ENCODE measurements around the gene MYRFL.

DNA sequence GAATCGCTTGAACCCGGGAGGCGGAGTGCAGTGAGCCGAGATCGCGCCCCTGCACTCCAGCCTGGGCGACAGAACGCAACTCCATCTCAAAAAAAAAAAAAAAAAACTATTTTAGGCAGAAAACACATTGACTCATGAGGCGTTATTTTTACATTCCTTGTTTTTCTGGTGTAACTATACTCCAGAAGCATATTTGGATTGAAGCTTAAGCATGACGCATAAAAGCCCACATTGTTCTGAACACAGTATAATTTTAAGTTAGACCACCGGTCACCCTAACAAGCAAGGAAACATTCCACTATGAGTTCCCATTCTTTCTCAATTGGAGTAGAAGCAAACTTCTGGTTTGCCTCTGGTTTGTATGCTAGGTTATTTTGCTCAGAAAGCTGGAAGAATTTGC, 173.0 kb downstream of the MYRFL start:
- TF ChIP-seq RAD21 (IDR thresholded peaks at IDR 0.05; ENCODE audit: low read length) (no peak), TAF1 (IDR thresholded peaks at IDR 0.05; ENCODE audit: borderline replicate concordance, low read depth, low read length) (no peak), TCF12 (IDR thresholded peaks at IDR 0.05) (no peak), MXI1 (IDR thresholded peaks at IDR 0.05; ENCODE audit: low read depth, low read length) (no peak), JUND (IDR thresholded peaks at IDR 0.05) (no peak), EP300 (IDR thresholded peaks at IDR 0.05; ENCODE audit: borderline replicate concordance in 1 of 2, low read depth in 1 of 2, low read length in 1 of 2) (no peak), USF1 (IDR thresholded peaks at IDR 0.05; ENCODE audit: borderline replicate concordance, low read depth) (no peak), POLR2AphosphoS5 (IDR thresholded peaks at IDR 0.05; ENCODE audit: low read depth, low read length) (no peak), RXRA (IDR thresholded peaks at IDR 0.05; ENCODE audit: borderline replicate concordance, low read depth) (no peak), ELF1 (IDR thresholded peaks at IDR 0.05) (no peak), RCOR1 (IDR thresholded peaks at IDR 0.05; ENCODE audit: low read length) (no peak)
- TF ChIP-seq, protein P1, sequence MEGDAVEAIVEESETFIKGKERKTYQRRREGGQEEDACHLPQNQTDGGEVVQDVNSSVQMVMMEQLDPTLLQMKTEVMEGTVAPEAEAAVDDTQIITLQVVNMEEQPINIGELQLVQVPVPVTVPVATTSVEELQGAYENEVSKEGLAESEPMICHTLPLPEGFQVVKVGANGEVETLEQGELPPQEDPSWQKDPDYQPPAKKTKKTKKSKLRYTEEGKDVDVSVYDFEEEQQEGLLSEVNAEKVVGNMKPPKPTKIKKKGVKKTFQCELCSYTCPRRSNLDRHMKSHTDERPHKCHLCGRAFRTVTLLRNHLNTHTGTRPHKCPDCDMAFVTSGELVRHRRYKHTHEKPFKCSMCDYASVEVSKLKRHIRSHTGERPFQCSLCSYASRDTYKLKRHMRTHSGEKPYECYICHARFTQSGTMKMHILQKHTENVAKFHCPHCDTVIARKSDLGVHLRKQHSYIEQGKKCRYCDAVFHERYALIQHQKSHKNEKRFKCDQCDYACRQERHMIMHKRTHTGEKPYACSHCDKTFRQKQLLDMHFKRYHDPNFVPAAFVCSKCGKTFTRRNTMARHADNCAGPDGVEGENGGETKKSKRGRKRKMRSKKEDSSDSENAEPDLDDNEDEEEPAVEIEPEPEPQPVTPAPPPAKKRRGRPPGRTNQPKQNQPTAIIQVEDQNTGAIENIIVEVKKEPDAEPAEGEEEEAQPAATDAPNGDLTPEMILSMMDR (IDR thresholded peaks at IDR 0.05) = no peak
- TF ChIP-seq, protein P2, sequence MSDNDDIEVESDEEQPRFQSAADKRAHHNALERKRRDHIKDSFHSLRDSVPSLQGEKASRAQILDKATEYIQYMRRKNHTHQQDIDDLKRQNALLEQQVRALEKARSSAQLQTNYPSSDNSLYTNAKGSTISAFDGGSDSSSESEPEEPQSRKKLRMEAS (IDR thresholded peaks at IDR 0.05; ENCODE audit: low read depth) = no peak
- TF ChIP-seq, protein P3, sequence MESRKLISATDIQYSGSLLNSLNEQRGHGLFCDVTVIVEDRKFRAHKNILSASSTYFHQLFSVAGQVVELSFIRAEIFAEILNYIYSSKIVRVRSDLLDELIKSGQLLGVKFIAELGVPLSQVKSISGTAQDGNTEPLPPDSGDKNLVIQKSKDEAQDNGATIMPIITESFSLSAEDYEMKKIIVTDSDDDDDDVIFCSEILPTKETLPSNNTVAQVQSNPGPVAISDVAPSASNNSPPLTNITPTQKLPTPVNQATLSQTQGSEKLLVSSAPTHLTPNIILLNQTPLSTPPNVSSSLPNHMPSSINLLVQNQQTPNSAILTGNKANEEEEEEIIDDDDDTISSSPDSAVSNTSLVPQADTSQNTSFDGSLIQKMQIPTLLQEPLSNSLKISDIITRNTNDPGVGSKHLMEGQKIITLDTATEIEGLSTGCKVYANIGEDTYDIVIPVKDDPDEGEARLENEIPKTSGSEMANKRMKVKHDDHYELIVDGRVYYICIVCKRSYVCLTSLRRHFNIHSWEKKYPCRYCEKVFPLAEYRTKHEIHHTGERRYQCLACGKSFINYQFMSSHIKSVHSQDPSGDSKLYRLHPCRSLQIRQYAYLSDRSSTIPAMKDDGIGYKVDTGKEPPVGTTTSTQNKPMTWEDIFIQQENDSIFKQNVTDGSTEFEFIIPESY (IDR thresholded peaks at IDR 0.05; ENCODE audit: borderline replicate concordance, low read depth) = no peak

Measured in SK-N-SH (cell line).